Hepatocyte (in vitro differentiated cells): Measurements from ENCODE around the gene PIK3R1. TPM values are rescaled to one million over a fixed set of nuclear protein-coding genes. Genes with fewer than 3 reads are reported as not detected.

Experiments
- DNase-seq: peaks from one replicate; pipeline ENCODE4 v3.0.0-alpha.2; 2016; ENCODE audit warnings: low spot score
- H2AFZ ChIP-seq: fragments of 200-600 bp; sonication (generic); 2 replicates; pipeline ENCODE4 v1.6.0; 2016; ENCODE audit warnings: antibody characterized with exemption, mild to moderate bottlenecking
- H3K27ac ChIP-seq: fragments of 200-600 bp; sonication (generic); 2 replicates; pipeline ENCODE4 v1.5.1; 2016; ENCODE audit warnings: mild to moderate bottlenecking
- H3K27me3 ChIP-seq: fragments of 200-600 bp; sonication (generic); 2 replicates; pipeline ENCODE4 v1.6.1; 2016
- H3K36me3 ChIP-seq: fragments of 200-600 bp; sonication (generic); replicated peaks from 2 replicates; pipeline ENCODE4 v1.5.1; 2016; ENCODE audit warnings: low read depth; ENCODE audit not compliant: insufficient read depth
- H3K4me1 ChIP-seq: fragments of 200-600 bp; sonication (generic); 2 replicates; pipeline ENCODE4 v1.5.1; 2016; ENCODE audit warnings: mild to moderate bottlenecking, moderate library complexity; ENCODE audit not compliant: insufficient read depth
- H3K4me2 ChIP-seq: fragments of 200-600 bp; sonication (generic); 2 replicates; pipeline ENCODE4 v1.6.0; 2016
- H3K4me3 ChIP-seq: fragments of 200-600 bp; sonication (generic); 2 replicates; pipeline ENCODE4 v1.5.1; 2016; ENCODE audit warnings: mild to moderate bottlenecking
- H3K79me2 ChIP-seq: fragments of 200-600 bp; sonication (generic); 2 replicates; pipeline ENCODE4 v1.6.0; 2017; ENCODE audit warnings: mild to moderate bottlenecking
- H3K9me2 ChIP-seq: fragments of 200-600 bp; sonication (generic); replicated peaks from 2 replicates; pipeline ENCODE4 v1.6.0; 2017; ENCODE audit warnings: mild to moderate bottlenecking; ENCODE audit not compliant: insufficient read depth
- H3K9me3 ChIP-seq: fragments of 200-600 bp; sonication (generic); 2 replicates; pipeline ENCODE4 v1.5.1; 2016; ENCODE audit warnings: low read depth, mild to moderate bottlenecking
- H4K20me1 ChIP-seq: fragments of 200-600 bp; sonication (generic); 2 replicates; pipeline ENCODE4 v1.6.0; 2016; ENCODE audit warnings: mild to moderate bottlenecking; ENCODE audit not compliant: insufficient read depth, poor library complexity, severe bottlenecking
- CTCF ChIP-seq: fragments of 200-600 bp; sonication (generic); IDR thresholded peaks from 2 replicates; pipeline ENCODE4 v1.5.1; 2016; ENCODE audit warnings: antibody characterized with exemption, mild to moderate bottlenecking; ENCODE audit not compliant: poor library complexity
- EZH2 ChIP-seq: fragments of 200-600 bp; sonication (generic); IDR thresholded peaks from 2 replicates; pipeline ENCODE4 v1.6.1; 2016; ENCODE audit warnings: antibody characterized with exemption, mild to moderate bottlenecking, borderline replicate concordance
- EZH2phosphoT487 ChIP-seq: fragments of 200-600 bp; sonication (generic); IDR thresholded peaks from one replicate; pipeline ENCODE4 v1.6.1; 2018; ENCODE audit warnings: antibody characterized with exemption, mild to moderate bottlenecking, low read depth, moderate library complexity; ENCODE audit not compliant: unreplicated experiment, severe bottlenecking
- WGBS: methylation state at CpG from one replicate; pipeline ENCODE4 v1.1.6; 2016; ENCODE audit warnings: low lambda C conversion rate; ENCODE audit errors: missing lambda C conversion rate; 5-methylcytosine and 5-hydroxymethylcytosine counted together
- polyA plus RNA-seq: library from polyadenylated mRNA; unstranded; fragments of >200 nt; fragmentation: Nextera tagmentation; extraction: Ambion mirVana; gene quantifications from 2 replicates; pipeline ENCODE4 v1.2.1, GENCODE V29; 2016
- total RNA-seq: library from RNA; depleted of rRNA; stranded (reverse); fragments of >200 nt; gene quantifications from 2 replicates; pipeline ENCODE4 v1.2.3, GENCODE V29; 2014

The PIK3R1 gene
- total and polyA plus RNA-seq, 2 experiments from 2014 or later: 38.9 to 109 TPM

- no peaks in the 10 kb centered on the region for H3K9me3 ChIP-seq
- 94% methylated on average over 6 of the region's 6 CpGs for WGBS
- H3K4me3 ChIP-seq: no peak overlapping the region
- no peaks in the 10 kb centered on the region for H3K27me3 ChIP-seq
- H2AFZ ChIP-seq: no peak overlapping the region
- H3K4me2 ChIP-seq: no peak overlapping the region
- no peaks in the 10 kb centered on the region for H4K20me1 ChIP-seq
- no peaks in the 10 kb centered on the region for H3K79me2 ChIP-seq
- H3K4me1 ChIP-seq: peaks cover 10% of the 10 kb centered on the region
- no peaks in the 10 kb centered on the region for H3K9me2 ChIP-seq
- no peak for DNase-seq
- H3K36me3 ChIP-seq: no peaks in the 10 kb centered on the region
- no peak for TF ChIP-seq CTCF
- TF ChIP-seq EZH2: no peak
- no peak for TF ChIP-seq EZH2phosphoT487
- H3K27ac ChIP-seq: no peak overlapping the region
These were observed 39.3 kb upstream of the PIK3R1 start for GRCh38 chr5:68176253-68176652.

GRCh38 chr5:68176802-68177479 lies 38.6 kb upstream of the PIK3R1 start:
- Histone ChIP-seq H3K79me2 (no peaks in the 10 kb centered on the region), H3K36me3 (no peaks in the 10 kb centered on the region), H3K9me2 (no peaks in the 10 kb centered on the region), H4K20me1 (no peaks in the 10 kb centered on the region), H3K27me3 (no peaks in the 10 kb centered on the region), H3K4me1 (peaks cover 5% of the 10 kb centered on the region), H3K9me3 (no peaks in the 10 kb centered on the region), H3K4me3 (no peak overlapping the region), H3K4me2 (no peak overlapping the region), H3K27ac (no peak overlapping the region), H2AFZ (no peak overlapping the region)
- TF ChIP-seq CTCF: no peak
- no peak for DNase-seq
- 87% methylated on average over 7 of the region's 7 CpGs for WGBS

GRCh38 chr5:68177676-68178075 lies 37.9 kb upstream of the PIK3R1 start:
- Histone ChIP-seq H3K9me3 (no peaks in the 10 kb centered on the region), H3K9me2 (no peaks in the 10 kb centered on the region), H3K36me3 (no peaks in the 10 kb centered on the region), H3K27ac (no peak overlapping the region), H3K4me3 (no peak overlapping the region), H2AFZ (no peak overlapping the region), H3K79me2 (no peaks in the 10 kb centered on the region), H4K20me1 (no peaks in the 10 kb centered on the region), H3K4me2 (no peak overlapping the region), H3K4me1 (peaks cover 5% of the 10 kb centered on the region), H3K27me3 (no peaks in the 10 kb centered on the region)
- no peak for DNase-seq
- TF ChIP-seq EZH2 (no peak), EZH2phosphoT487 (no peak), CTCF (no peak)
- 97% methylated on average over 11 of the region's 11 CpGs for WGBS
